Endothelial cell (in vitro differentiated cells): ENCODE measurements around the gene TUBG2. TPM values are rescaled to one million over a fixed set of nuclear protein-coding genes. Genes with fewer than 3 reads are reported as not detected.

Experiments
- DNase-seq: peaks from one replicate; pipeline ENCODE4 v3.0.0; 2021; ENCODE audit warnings: low spot score
- H3K27ac Mint-ChIP-seq: one replicate; pipeline ENCODE4 v1.8.0; 2021; ENCODE audit warnings: mixed read lengths, inconsistent platforms; ENCODE audit not compliant: unreplicated experiment
- H3K27me3 Mint-ChIP-seq: one replicate; pipeline ENCODE4 v1.8.0; 2021; ENCODE audit warnings: mild to moderate bottlenecking, moderate library complexity, mixed read lengths, inconsistent platforms; ENCODE audit not compliant: unreplicated experiment
- H3K36me3 Mint-ChIP-seq: one replicate; pipeline ENCODE4 v1.8.0; 2021; ENCODE audit warnings: mild to moderate bottlenecking, low read depth, mixed read lengths, inconsistent platforms; ENCODE audit not compliant: unreplicated experiment
- H3K4me1 Mint-ChIP-seq: one replicate; pipeline ENCODE4 v1.8.0; 2021; ENCODE audit warnings: mild to moderate bottlenecking, mixed read lengths, inconsistent platforms; ENCODE audit not compliant: unreplicated experiment
- H3K4me3 Mint-ChIP-seq: one replicate; pipeline ENCODE4 v1.8.0; 2021; ENCODE audit warnings: mild to moderate bottlenecking, mixed read lengths, inconsistent platforms; ENCODE audit not compliant: unreplicated experiment
- H3K9me3 Mint-ChIP-seq: one replicate; pipeline ENCODE4 v1.8.0; 2021; ENCODE audit warnings: mixed read lengths, inconsistent platforms; ENCODE audit not compliant: unreplicated experiment
- CTCF ChIP-seq: fragments of 200-600 bp; sonication (generic); IDR thresholded peaks from one replicate; pipeline ENCODE4 v1.5.0; 2021; ENCODE audit warnings: antibody characterized with exemption; ENCODE audit not compliant: unreplicated experiment
- total RNA-seq: library from RNA; stranded (reverse); fragmentation: NEBNext Ultra II Directional; extraction: Animal tissue kit (Norgen Biotek cat#: 25700); gene quantifications from one replicate; pipeline ENCODE4 v1.2.1, GENCODE V29; 2021; ENCODE audit not compliant: unreplicated experiment

TUBG2 gene
- total RNA-seq, 1 donor from 2014 or later, result 19.7 TPM

- DNase-seq, result no peak
Observed at GRCh38 chr17:42629411-42630009, 29.6 kb upstream of the TUBG2 start.

DNA sequence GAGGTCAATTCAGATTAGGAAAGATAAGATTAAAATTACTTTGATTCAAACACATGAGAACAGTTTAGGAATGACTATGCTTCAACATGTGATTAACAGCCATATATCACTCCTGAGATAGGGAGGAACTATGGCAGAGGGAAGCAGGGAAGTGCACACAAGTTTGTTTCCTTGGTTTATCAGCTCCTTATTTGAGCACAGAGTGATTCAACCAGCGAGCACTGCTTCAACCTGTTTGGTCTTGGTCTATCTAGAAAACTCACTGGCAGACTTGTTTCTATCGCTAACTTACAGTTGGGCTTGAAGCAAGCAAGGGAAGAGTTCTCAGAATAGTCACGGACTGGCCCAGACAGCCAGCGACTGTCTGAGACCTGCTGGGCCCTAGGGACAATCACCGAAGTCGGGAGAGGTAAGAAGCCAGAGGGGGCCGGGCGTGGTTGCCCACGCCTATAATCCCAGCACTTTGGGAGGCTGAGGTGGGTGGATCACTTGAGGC, 26.1 kb upstream of the TUBG2 start:
- H3K36me3 Mint-ChIP-seq, result no peaks in the 10 kb centered on the region
- no peak overlapping the region for H3K27ac Mint-ChIP-seq
- no peak overlapping the region for H3K4me3 Mint-ChIP-seq
- DNase-seq, result no peak
- no peak for TF ChIP-seq CTCF
- H3K9me3 Mint-ChIP-seq, result no peaks in the 10 kb centered on the region
- H3K27me3 Mint-ChIP-seq, result no peaks in the 10 kb centered on the region
- H3K4me1 Mint-ChIP-seq, result peaks cover 5% of the 10 kb centered on the region

More at GRCh38 chr17:42629411-42630009, 29.6 kb upstream of the TUBG2 start:
- H3K4me1 Mint-ChIP-seq, result peaks cover 5% of the 10 kb centered on the region
- no peak for TF ChIP-seq CTCF
- H3K36me3 Mint-ChIP-seq, result no peaks in the 10 kb centered on the region
- no peak overlapping the region for H3K27ac Mint-ChIP-seq
- peaks cover 4% of the 10 kb centered on the region for H3K27me3 Mint-ChIP-seq
- H3K4me3 Mint-ChIP-seq, result no peak overlapping the region
- H3K9me3 Mint-ChIP-seq, result no peaks in the 10 kb centered on the region

DNA sequence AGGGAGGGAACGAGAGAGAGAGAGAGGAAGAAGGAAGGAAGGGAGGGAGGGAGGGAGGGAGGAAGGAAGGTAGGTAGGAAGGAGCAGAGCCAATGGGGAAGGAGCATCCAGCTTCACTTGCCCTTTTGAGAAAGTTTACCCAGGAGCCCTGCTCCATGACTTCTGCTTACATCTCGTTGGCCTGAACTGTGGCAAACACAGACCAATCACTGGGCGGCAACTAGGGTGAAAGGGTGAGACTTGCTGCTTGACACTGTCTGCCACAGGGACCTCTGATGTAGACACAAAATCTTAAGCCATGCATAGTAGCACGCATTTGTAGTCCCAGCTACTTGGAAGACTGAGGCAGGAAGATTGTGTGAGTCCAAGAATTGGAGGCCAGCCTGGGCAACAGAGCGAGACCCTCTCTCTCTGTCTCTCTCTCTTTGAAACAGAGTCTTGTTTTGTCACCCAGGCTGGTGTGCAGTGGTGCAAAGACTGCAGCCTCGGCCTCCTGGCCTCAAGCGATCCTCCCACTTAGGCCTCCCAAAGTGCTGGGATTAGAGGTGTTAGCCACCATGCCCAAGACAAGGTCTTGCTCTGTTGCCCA, 19.5 kb upstream of the TUBG2 start:
- Mint-ChIP-seq H3K27me3 (peaks cover 3% of the 10 kb centered on the region), H3K4me1 (peaks cover 11% of the 10 kb centered on the region), H3K4me3 (no peak overlapping the region), H3K27ac (no peak overlapping the region), H3K9me3 (no peaks in the 10 kb centered on the region), H3K36me3 (no peaks in the 10 kb centered on the region)
- no peak for TF ChIP-seq CTCF
- DNase-seq, result no peak

- Mint-ChIP-seq H3K27ac (no peak overlapping the region), H3K27me3 (peaks cover 3% of the 10 kb centered on the region), H3K36me3 (no peaks in the 10 kb centered on the region), H3K4me1 (peaks cover 11% of the 10 kb centered on the region), H3K9me3 (no peaks in the 10 kb centered on the region), H3K4me3 (no peak overlapping the region)
- TF ChIP-seq CTCF, result no peak
- no peak for DNase-seq
Observed at GRCh38 chr17:42640121-42640520, 19.0 kb upstream of the TUBG2 start.

DNA sequence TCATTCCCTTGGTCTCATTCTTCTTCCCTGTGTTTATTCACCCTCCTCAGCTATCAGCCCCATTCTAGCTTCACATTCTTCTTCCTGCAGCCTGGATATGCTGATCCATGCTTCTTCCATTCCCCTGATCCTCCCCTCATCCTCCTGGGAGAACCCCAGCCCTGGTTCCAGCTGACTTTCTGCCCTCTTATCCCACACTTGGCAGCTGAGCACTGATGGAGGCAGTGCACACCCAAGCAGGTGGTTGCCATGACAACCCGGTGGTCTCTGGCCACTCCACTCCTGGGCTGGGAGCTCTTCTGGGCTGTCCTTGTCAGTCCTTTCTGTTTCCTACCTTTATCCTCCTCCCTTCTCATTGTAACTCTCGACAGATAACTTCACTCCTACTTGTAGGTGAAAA, 16.7 kb upstream of the TUBG2 start:
- H3K4me3 Mint-ChIP-seq, result no peak overlapping the region
- H3K27ac Mint-ChIP-seq, result no peak overlapping the region
- H3K9me3 Mint-ChIP-seq, result no peaks in the 10 kb centered on the region
- H3K27me3 Mint-ChIP-seq, result peaks cover 3% of the 10 kb centered on the region
- H3K36me3 Mint-ChIP-seq, result no peaks in the 10 kb centered on the region
- H3K4me1 Mint-ChIP-seq, result peaks cover 11% of the 10 kb centered on the region
- TF ChIP-seq CTCF, result no peak
- no peak for DNase-seq
